H9 (cell line): ENCODE measurements around the gene LILRA6. TPM values are rescaled to one million over a fixed set of nuclear protein-coding genes. Genes with fewer than 3 reads are reported as not detected.
"Not testable (repeated sequence)": the region's sequence is repeated elsewhere in the genome, so short reads cannot be mapped to it uniquely, and the experiment has no call there.

Source experiments
- DNase-seq: peaks from one replicate; pipeline ENCODE4 v3.0.0-alpha.2; 2017
- H2AFZ ChIP-seq: one replicate; pipeline ENCODE4 v1.6.1; 2013; ENCODE audit warnings: mild to moderate bottlenecking, low read length, control low read depth, moderate library complexity
- H2AK5ac ChIP-seq: 2 replicates; pipeline ENCODE4 v1.6.1; 2013; ENCODE audit warnings: low read length, control low read depth, mixed read lengths; ENCODE audit not compliant: insufficient read length
- H2BK120ac ChIP-seq: one replicate; pipeline ENCODE4 v1.6.1; 2013; ENCODE audit warnings: low read depth, mild to moderate bottlenecking, low read length, control low read depth, inconsistent platforms; ENCODE audit not compliant: poor library complexity, severe bottlenecking
- H2BK12ac ChIP-seq: 2 replicates; pipeline ENCODE4 v1.6.1; 2013; ENCODE audit warnings: low read length, control low read depth, mixed read lengths, low read depth; ENCODE audit not compliant: insufficient read length
- H2BK15ac ChIP-seq: 2 replicates; pipeline ENCODE4 v1.6.1; 2013; ENCODE audit warnings: low read depth, low read length, control low read depth
- H2BK20ac ChIP-seq: one replicate; pipeline ENCODE4 v1.6.1; 2013; ENCODE audit warnings: low read depth, mild to moderate bottlenecking, low read length, control low read depth, inconsistent platforms; ENCODE audit not compliant: poor library complexity, severe bottlenecking
- H2BK5ac ChIP-seq: 2 replicates; pipeline ENCODE4 v1.6.1; 2013; ENCODE audit warnings: low read length, control low read depth, mixed read lengths; ENCODE audit not compliant: insufficient read length
- H3K14ac ChIP-seq: 2 replicates; pipeline ENCODE4 v1.6.1; 2013; ENCODE audit warnings: low read length, control low read depth; ENCODE audit not compliant: insufficient read depth
- H3K18ac ChIP-seq: 2 replicates; pipeline ENCODE4 v1.6.1; 2013; ENCODE audit warnings: low read depth, mild to moderate bottlenecking, mixed read lengths, low read length, control low read depth; ENCODE audit not compliant: insufficient read length
- H3K23ac ChIP-seq: 2 replicates; pipeline ENCODE4 v1.6.1; 2013; ENCODE audit warnings: low read length, control low read depth, mixed read lengths, low read depth; ENCODE audit not compliant: insufficient read length
- H3K23me2 ChIP-seq: 2 replicates; pipeline ENCODE4 v1.6.1; 2013; ENCODE audit warnings: low read depth, mild to moderate bottlenecking, mixed read lengths, low read length, control low read depth; ENCODE audit not compliant: insufficient read length, poor library complexity, severe bottlenecking
- H3K27ac ChIP-seq: 2 replicates; pipeline ENCODE4 v1.5.1; 2013; ENCODE audit warnings: low read length, control low read depth, mixed read lengths, low read depth; ENCODE audit not compliant: insufficient read length
- H3K27me3 ChIP-seq: 2 replicates; pipeline ENCODE4 v1.6.1; 2013; ENCODE audit warnings: low read length, control low read depth, inconsistent platforms; ENCODE audit not compliant: insufficient read depth
- H3K4ac ChIP-seq: 2 replicates; pipeline ENCODE4 v1.6.1; 2013; ENCODE audit warnings: low read depth, mild to moderate bottlenecking, control low read depth, inconsistent platforms, low read length, moderate library complexity
- H3K4me1 ChIP-seq: 2 replicates; pipeline ENCODE4 v1.6.1; 2013; ENCODE audit warnings: low read length, control low read depth, inconsistent platforms; ENCODE audit not compliant: insufficient read depth
- H3K4me2 ChIP-seq: 2 replicates; pipeline ENCODE4 v1.6.1; 2013; ENCODE audit warnings: low read length, control low read depth, mixed read lengths; ENCODE audit not compliant: insufficient read length, insufficient read depth
- H3K56ac ChIP-seq: 2 replicates; pipeline ENCODE4 v1.6.1; 2013; ENCODE audit warnings: low read depth, mild to moderate bottlenecking, mixed read lengths, low read length, control low read depth; ENCODE audit not compliant: insufficient read length
- H3K79me1 ChIP-seq: 2 replicates; pipeline ENCODE4 v1.6.1; 2013; ENCODE audit warnings: low read depth, mild to moderate bottlenecking, moderate library complexity, low read length, control low read depth, inconsistent platforms; ENCODE audit not compliant: insufficient read depth, poor library complexity, severe bottlenecking
- H3K79me2 ChIP-seq: 2 replicates; pipeline ENCODE4 v1.6.1; 2013; ENCODE audit warnings: low read length, control low read depth, inconsistent platforms; ENCODE audit not compliant: insufficient read depth
- H3K9ac ChIP-seq: 2 replicates; pipeline ENCODE4 v1.6.1; 2013; ENCODE audit warnings: low read length, control low read depth, mixed read lengths; ENCODE audit not compliant: insufficient read length; ENCODE audit errors: extremely low read depth
- H3K9me3 ChIP-seq: one replicate; pipeline ENCODE4 v1.6.1; 2013; ENCODE audit warnings: low read depth, low read length, inconsistent platforms; ENCODE audit not compliant: control insufficient read depth
- H3T11ph ChIP-seq: one replicate; pipeline ENCODE4 v1.6.1; 2013; ENCODE audit warnings: mild to moderate bottlenecking, low read length, control low read depth, inconsistent platforms
- H4K20me1 ChIP-seq: one replicate; pipeline ENCODE4 v1.6.1; 2013; ENCODE audit not compliant: control insufficient read depth, insufficient read length, insufficient read depth
- H4K5ac ChIP-seq: 2 replicates; pipeline ENCODE4 v1.6.1; 2013; ENCODE audit warnings: low read depth, mild to moderate bottlenecking, mixed read lengths, low read length, control low read depth; ENCODE audit not compliant: insufficient read length
- H4K8ac ChIP-seq: replicated peaks from 2 replicates; pipeline ENCODE4 v1.6.1; 2013; ENCODE audit warnings: low read length, control low read depth, mixed read lengths, low read depth; ENCODE audit not compliant: insufficient read length
- H4K91ac ChIP-seq: 2 replicates; pipeline ENCODE4 v1.6.1; 2013; ENCODE audit warnings: low read depth, mild to moderate bottlenecking, moderate library complexity, mixed read lengths, low read length, control low read depth; ENCODE audit not compliant: insufficient read length
- H3K27ac Mint-ChIP-seq, 3 experiments: 2 replicates in 2 of 3; 3 replicates in 1 of 3; pipeline ENCODE4 v1.8.0; 2020 to 2021; ENCODE audit warnings: mixed read lengths in 3 of 3, mild to moderate bottlenecking in 1 of 3, moderate library complexity in 1 of 3
- H3K27me3 Mint-ChIP-seq: 2 replicates; pipeline ENCODE4 v1.8.0; 2021; ENCODE audit warnings: low read depth, mild to moderate bottlenecking, moderate library complexity, mixed read lengths
- H3K36me3 Mint-ChIP-seq, 3 experiments: 2 replicates in 2 of 3; 3 replicates in 1 of 3; pipeline ENCODE4 v1.8.0; 2020 to 2021; ENCODE audit warnings: low read depth in 3 of 3, mixed read lengths in 3 of 3; ENCODE audit not compliant: insufficient read depth in 1 of 3
- H3K4me1 Mint-ChIP-seq, 2 experiments: 2 replicates each; pipeline ENCODE4 v1.8.0; 2020; ENCODE audit warnings: mixed read lengths in 2 of 2
- H3K4me3 Mint-ChIP-seq, 2 experiments: 2 replicates in 1 of 2; 3 replicates in 1 of 2; pipeline ENCODE4 v1.8.0; 2020 to 2021; ENCODE audit warnings: mild to moderate bottlenecking in 2 of 2, mixed read lengths in 2 of 2, moderate library complexity in 1 of 2
- H3K9me3 Mint-ChIP-seq, 2 experiments: 2 replicates in 1 of 2; 3 replicates in 1 of 2; pipeline ENCODE4 v1.8.0; 2020; ENCODE audit warnings: mild to moderate bottlenecking in 2 of 2, mixed read lengths in 2 of 2, moderate library complexity in 1 of 2
- WGBS: extraction: QIAGEN DNeasy Blood & Tissue Kit; methylation state at CpG from one replicate; pipeline ENCODE4 v1.1.7; 2013; ENCODE audit warnings: missing lambda C conversion rate, low lambda C conversion rate, mixed read lengths; ENCODE audit not compliant: insufficient read length; ENCODE audit errors: extremely low coverage; 5-methylcytosine and 5-hydroxymethylcytosine counted together
- total RNA-seq: library from RNA; stranded (reverse); gene quantifications from 2 replicates; pipeline ENCODE4 v1.2.1, GENCODE V29; 2021

LILRA6 gene
- total RNA-seq, 1 experiment from 2014 or later, result not detected

- H3K36me3 Mint-ChIP-seq, H2BK12ac ChIP-seq, H3K4ac ChIP-seq, H3K9me3 ChIP-seq, H3K27ac Mint-ChIP-seq, DNase-seq, H3K23me2 ChIP-seq, H3K27me3 ChIP-seq, H2AFZ ChIP-seq, H3K18ac ChIP-seq, H3K4me1 Mint-ChIP-seq, H2BK120ac ChIP-seq, H2BK5ac ChIP-seq, H3K23ac ChIP-seq, H3K27ac ChIP-seq, H2BK20ac ChIP-seq, H3T11ph ChIP-seq, H4K91ac ChIP-seq, H4K20me1 ChIP-seq, H3K9ac ChIP-seq, H3K79me2 ChIP-seq, H4K5ac ChIP-seq, H2AK5ac ChIP-seq, H3K79me1 ChIP-seq, H3K4me1 ChIP-seq, H2BK15ac ChIP-seq, H3K4me3 Mint-ChIP-seq, H3K4me2 ChIP-seq, H4K8ac ChIP-seq, H3K56ac ChIP-seq, H3K14ac ChIP-seq: not testable (repeated sequence)
- Mint-ChIP-seq H3K9me3 (peaks cover 5 to 13% of the 10 kb centered on the region in 2 experiments), H3K27me3 (peaks cover 39% of the 10 kb centered on the region)
- no CpG with 5 or more reads among the region's 5 CpGs for WGBS
Measured at GRCh38 chr19:54223937-54224281, 18.7 kb downstream of the LILRA6 start.

- not testable (repeated sequence) for H2AFZ ChIP-seq, H3K9me3 Mint-ChIP-seq, H3K36me3 Mint-ChIP-seq, H4K91ac ChIP-seq, H3K23ac ChIP-seq, H2BK15ac ChIP-seq, H3K4ac ChIP-seq, H3K18ac ChIP-seq, H3K4me1 Mint-ChIP-seq, H3K14ac ChIP-seq, H3K4me1 ChIP-seq, H2BK5ac ChIP-seq, H3K79me1 ChIP-seq, H2BK120ac ChIP-seq, H4K20me1 ChIP-seq, H2BK20ac ChIP-seq, H2BK12ac ChIP-seq, H3K27ac Mint-ChIP-seq, H3K27me3 ChIP-seq, H3K4me3 Mint-ChIP-seq, H3K23me2 ChIP-seq, H3K79me2 ChIP-seq, DNase-seq, H4K5ac ChIP-seq, H3K56ac ChIP-seq, H3K9me3 ChIP-seq, H3T11ph ChIP-seq, H3K4me2 ChIP-seq, H3K9ac ChIP-seq, H4K8ac ChIP-seq, H2AK5ac ChIP-seq, H3K27ac ChIP-seq
- H3K27me3 Mint-ChIP-seq, result peaks cover 34% of the 10 kb centered on the region
- WGBS, result no CpG with 5 or more reads among the region's 14 CpGs
Measured at GRCh38 chr19:54223277-54223936, 19.2 kb downstream of the LILRA6 start.
